GM13976 (cell line): ENCODE results near the gene PSAPL1.

Source experiments
- DNase-seq: peaks from one replicate; pipeline ENCODE4 v3.0.0; 2012; ENCODE audit warnings: low spot score
- in situ Hi-C: fragments of 300-500 bp; cut with MboI; formaldehyde crosslinking; loops from one replicate; pipeline ENCODE4 v1.12.0; 2022; ENCODE audit warnings: low sequenced_read_pairs, mixed read lengths, inconsistent platforms; ENCODE audit not compliant: unreplicated experiment
- TF ChIP-seq, protein P1 (sequence below): IDR thresholded peaks from 2 replicates; pipeline ENCODE4 v1.5.1; 2012; ENCODE audit warnings: borderline replicate concordance, mild to moderate bottlenecking; ENCODE audit not compliant: insufficient read depth; ENCODE audit errors: extremely low read depth, missing control alignments, control extremely low read depth

Gene PSAPL1

GRCh38 chr4:7435471-7436061, 836 bp upstream of the PSAPL1 start:
- TF ChIP-seq, protein P1, sequence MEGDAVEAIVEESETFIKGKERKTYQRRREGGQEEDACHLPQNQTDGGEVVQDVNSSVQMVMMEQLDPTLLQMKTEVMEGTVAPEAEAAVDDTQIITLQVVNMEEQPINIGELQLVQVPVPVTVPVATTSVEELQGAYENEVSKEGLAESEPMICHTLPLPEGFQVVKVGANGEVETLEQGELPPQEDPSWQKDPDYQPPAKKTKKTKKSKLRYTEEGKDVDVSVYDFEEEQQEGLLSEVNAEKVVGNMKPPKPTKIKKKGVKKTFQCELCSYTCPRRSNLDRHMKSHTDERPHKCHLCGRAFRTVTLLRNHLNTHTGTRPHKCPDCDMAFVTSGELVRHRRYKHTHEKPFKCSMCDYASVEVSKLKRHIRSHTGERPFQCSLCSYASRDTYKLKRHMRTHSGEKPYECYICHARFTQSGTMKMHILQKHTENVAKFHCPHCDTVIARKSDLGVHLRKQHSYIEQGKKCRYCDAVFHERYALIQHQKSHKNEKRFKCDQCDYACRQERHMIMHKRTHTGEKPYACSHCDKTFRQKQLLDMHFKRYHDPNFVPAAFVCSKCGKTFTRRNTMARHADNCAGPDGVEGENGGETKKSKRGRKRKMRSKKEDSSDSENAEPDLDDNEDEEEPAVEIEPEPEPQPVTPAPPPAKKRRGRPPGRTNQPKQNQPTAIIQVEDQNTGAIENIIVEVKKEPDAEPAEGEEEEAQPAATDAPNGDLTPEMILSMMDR = no peak
- DNase-seq = no peak
- in situ Hi-C loops = no loop called here

DNA sequence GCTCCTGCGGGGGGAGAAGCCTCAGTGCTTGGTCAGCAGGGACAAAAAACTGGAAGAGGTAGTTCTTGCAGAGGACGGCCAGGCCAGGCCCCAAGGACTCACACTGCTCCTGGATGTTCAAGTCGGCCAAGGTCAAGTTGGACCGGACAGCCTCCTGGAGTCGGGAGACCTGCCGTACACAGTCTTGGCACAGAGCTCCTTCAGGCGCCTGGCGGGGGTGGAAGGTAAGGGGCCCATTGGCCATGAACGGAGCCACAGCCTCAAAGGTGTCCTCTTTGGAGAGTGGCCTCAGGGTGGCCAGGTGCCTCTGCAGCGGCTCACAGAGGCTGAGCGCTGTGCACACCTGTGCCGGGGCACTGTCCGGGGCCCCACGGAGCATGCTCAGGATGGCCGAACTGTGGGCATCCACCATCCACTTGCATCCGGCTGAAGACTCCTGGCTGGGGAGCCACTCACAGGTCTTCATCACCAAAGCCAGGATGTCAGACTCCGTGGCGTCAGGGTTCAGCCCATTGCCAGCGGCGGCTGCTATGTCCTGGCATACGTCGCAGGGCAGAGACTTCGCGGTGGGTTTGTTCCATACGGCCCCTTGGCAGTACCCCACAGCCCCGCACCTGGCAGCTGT, 477 bp downstream of the PSAPL1 start:
- no peak for DNase-seq
- in situ Hi-C loops = no loop called here
- TF ChIP-seq, protein P1 = no peak

GRCh38 chr4:7433376-7434140, 1.2 kb downstream of the PSAPL1 start:
- in situ Hi-C loops = no loop called here
- DNase-seq = no peak

DNA sequence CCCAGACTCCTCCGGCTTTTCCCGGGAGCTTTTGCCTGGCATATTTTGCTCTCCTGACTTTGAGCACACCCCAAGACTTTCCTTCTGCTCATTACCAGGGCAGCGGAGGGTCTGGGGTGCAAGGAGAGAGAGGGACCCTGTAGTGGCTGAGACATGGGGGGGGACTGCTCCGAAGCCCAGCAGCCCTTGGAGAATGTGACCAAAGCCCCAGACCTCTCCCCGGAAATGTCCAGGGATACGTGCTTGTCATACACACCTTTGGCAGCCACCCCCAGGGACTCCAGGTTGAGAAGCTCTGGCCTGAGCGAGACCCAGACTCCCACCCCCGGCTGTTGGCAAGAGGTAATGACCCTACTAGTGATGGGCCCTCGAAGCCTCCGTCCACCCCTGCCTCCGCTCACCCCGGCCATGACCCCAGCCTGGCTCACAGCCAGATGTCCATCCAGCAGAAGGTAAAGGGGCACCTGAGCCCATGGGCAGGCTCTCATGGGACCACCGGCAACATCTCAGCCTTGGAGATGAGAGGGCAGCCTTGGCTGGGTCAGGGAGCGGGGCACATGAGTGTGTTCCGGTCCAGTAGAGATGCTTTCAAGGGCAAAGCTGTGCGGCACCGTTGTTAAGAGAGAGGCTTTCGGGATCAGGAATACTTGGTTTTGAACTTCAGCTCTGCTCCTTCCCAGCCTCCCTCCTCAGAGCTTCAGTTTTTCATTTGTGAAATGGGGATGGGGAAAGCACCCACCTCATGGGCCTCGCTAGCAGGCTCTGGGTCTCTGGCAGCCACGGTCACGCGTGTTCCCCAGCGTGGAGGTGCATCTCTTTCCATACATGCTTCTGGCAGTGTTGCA, 2.0 kb downstream of the PSAPL1 start:
- in situ Hi-C loops = no loop called here
- TF ChIP-seq, protein P1 = no peak
- DNase-seq = no peak

More at GRCh38 chr4:7433376-7434140, 1.2 kb downstream of the PSAPL1 start:
- TF ChIP-seq, protein P1 = no peak

GRCh38 chr4:7431696-7432530, 2.8 kb downstream of the PSAPL1 start:
- DNase-seq = no peak
- TF ChIP-seq, protein P1 = no peak
- in situ Hi-C loops = no loop called here
